Measurements from ENCODE around the gene SRRM2.

GRCh38 chr16:2787406-2787805 lies 35.0 kb downstream of the SRRM2 start, which contains the start of gene PRSS33:
- no peak for TF ChIP-seq EZH2phosphoT487 (IDR thresholded peaks at IDR 0.05; ENCODE audit: low read depth)
- no peak for TF ChIP-seq CTCF (IDR thresholded peaks at IDR 0.05; ENCODE audit: low read depth, low read length)
